IMR-90 (cell line): Measurements from ENCODE around the gene GARIN5A. TPM values are rescaled to one million over a fixed set of nuclear protein-coding genes. Genes with fewer than 3 reads are reported as not detected.

Experiments used
- ATAC-seq: fragments of 200-7000 bp; cut with Tn5 transposase; 2 replicates; pipeline ENCODE4 v1.9.1; 2020; ENCODE audit warnings: low read depth, mild to moderate bottlenecking, moderate library complexity
- BruUV-seq: library from RNA; stranded (reverse); fragments of 400-500 nt; replicated peaks from 2 replicates; lab custom pipeline; 2021; lab: Mats Ljungman, UMichigan
- CTCF ChIA-PET: fragments of 300-600 bp; formaldehyde crosslinking; extraction: SDS; loops from one replicate; lab custom pipeline; 2021; ENCODE audit warnings: antibody characterized with exemption; lab: Yijun Ruan, JAX
- POLR2A ChIA-PET: fragments of 300-600 bp; sonication (Branson Sonifier 250); formaldehyde crosslinking; loops from one replicate; lab custom pipeline; 2022; ENCODE audit warnings: antibody characterized with exemption; ENCODE audit not compliant: unreplicated experiment; lab: Charles Lee
- DNase-seq: peaks from one replicate; pipeline ENCODE4 v3.0.0; 2013
- H2AFZ ChIP-seq: replicated peaks from 2 replicates; pipeline ENCODE3; 2013; ENCODE audit warnings: low read length, mild to moderate bottlenecking; ENCODE audit not compliant: poor library complexity
- H2AK5ac ChIP-seq: 2 replicates; pipeline ENCODE4 v1.6.1; 2013; ENCODE audit warnings: low read depth, low read length, inconsistent platforms
- H2AK9ac ChIP-seq: replicated peaks from 2 replicates; pipeline ENCODE3; 2013; ENCODE audit warnings: mild to moderate bottlenecking, low read depth, low read length, moderate library complexity; ENCODE audit not compliant: poor library complexity
- H2BK120ac ChIP-seq: 2 replicates; pipeline ENCODE4 v1.6.1; 2013; ENCODE audit warnings: low read depth, low read length, inconsistent platforms
- H2BK15ac ChIP-seq: 3 replicates; pipeline ENCODE4 v1.6.1; 2013; ENCODE audit warnings: low read depth, low read length, inconsistent platforms
- H2BK20ac ChIP-seq: 2 replicates; pipeline ENCODE4 v1.6.1; 2013; ENCODE audit warnings: low read depth, mild to moderate bottlenecking, inconsistent platforms, low read length, moderate library complexity
- H2BK5ac ChIP-seq: 2 replicates; pipeline ENCODE4 v1.6.1; 2013; ENCODE audit warnings: mild to moderate bottlenecking, low read depth, low read length, inconsistent platforms; ENCODE audit not compliant: poor library complexity, severe bottlenecking
- H3K14ac ChIP-seq: replicated peaks from 2 replicates; pipeline ENCODE4 v1.6.1; 2013; ENCODE audit warnings: low read depth, low read length, inconsistent platforms
- H3K18ac ChIP-seq: 2 replicates; pipeline ENCODE4 v1.6.1; 2013; ENCODE audit warnings: low read depth, low read length, control low read depth
- H3K23ac ChIP-seq: 2 replicates; pipeline ENCODE4 v1.6.1; 2013; ENCODE audit warnings: low read depth, low read length, inconsistent platforms
- H3K27ac ChIP-seq: 2 replicates; pipeline ENCODE4 v1.5.1; 2013; ENCODE audit warnings: mild to moderate bottlenecking, control low read depth, low read length; ENCODE audit not compliant: insufficient read depth
- H3K27me3 ChIP-seq: 2 replicates; pipeline ENCODE4 v1.6.1; 2013; ENCODE audit warnings: low read length; ENCODE audit not compliant: control insufficient read depth, insufficient read depth
- H3K36me3 ChIP-seq: 2 replicates; pipeline ENCODE4 v1.6.1; 2013; ENCODE audit warnings: low read length, mixed read lengths; ENCODE audit not compliant: control insufficient read depth, insufficient read depth
- H3K4ac ChIP-seq: 2 replicates; pipeline ENCODE4 v1.6.1; 2013; ENCODE audit warnings: low read depth, low read length, inconsistent platforms
- H3K4me1 ChIP-seq: 2 replicates; pipeline ENCODE4 v1.6.1; 2013; ENCODE audit warnings: low read length, mixed read lengths; ENCODE audit not compliant: control insufficient read depth, insufficient read depth
- H3K4me2 ChIP-seq: 2 replicates; pipeline ENCODE4 v1.6.1; 2013; ENCODE audit warnings: low read depth, mild to moderate bottlenecking, control low read depth, low read length, moderate library complexity
- H3K4me3 ChIP-seq: 2 replicates; pipeline ENCODE4 v1.5.1; 2013; ENCODE audit warnings: low read depth, mild to moderate bottlenecking, control low read depth, low read length, moderate library complexity; ENCODE audit not compliant: insufficient read depth
- H3K56ac ChIP-seq: 2 replicates; pipeline ENCODE4 v1.6.1; 2013; ENCODE audit warnings: low read length, inconsistent platforms; ENCODE audit not compliant: insufficient read depth; ENCODE audit errors: extremely low read depth
- H3K79me1 ChIP-seq, 2 experiments: 2 replicates each; pipeline ENCODE4 v1.6.1; 2013; ENCODE audit warnings: low read length in 2 of 2, inconsistent platforms in 1 of 2, low read depth in 1 of 2
- H3K9ac ChIP-seq: 2 replicates; pipeline ENCODE4 v1.6.1; 2013; ENCODE audit warnings: low read depth, low read length, control low read depth
- H3K9me1 ChIP-seq: 2 replicates; pipeline ENCODE4 v1.6.1; 2013; ENCODE audit warnings: low read length, inconsistent platforms; ENCODE audit not compliant: insufficient read depth
- H3K9me3 ChIP-seq: 2 replicates; pipeline ENCODE4 v1.6.1; 2013; ENCODE audit warnings: low read length; ENCODE audit not compliant: control insufficient read depth, insufficient read depth
- H4K20me1 ChIP-seq: 2 replicates; pipeline ENCODE4 v1.6.1; 2013; ENCODE audit warnings: low read length, inconsistent platforms; ENCODE audit not compliant: insufficient read depth
- H4K5ac ChIP-seq: 2 replicates; pipeline ENCODE4 v1.6.1; 2013; ENCODE audit warnings: mild to moderate bottlenecking, low read depth, low read length, control low read depth
- H4K8ac ChIP-seq, 2 experiments: 2 replicates each; pipeline ENCODE4 v1.6.1; 2013; ENCODE audit warnings: low read depth in 2 of 2, low read length in 2 of 2, control low read depth in 1 of 2, inconsistent platforms in 1 of 2
- H4K91ac ChIP-seq: 2 replicates; pipeline ENCODE4 v1.6.1; 2013; ENCODE audit warnings: low read depth, low read length, inconsistent platforms; ENCODE audit not compliant: insufficient read depth
- BHLHE40 ChIP-seq: fragments of 150-350 bp; IDR thresholded peaks from 2 replicates; pipeline ENCODE4 v1.6.1; 2016; ENCODE audit warnings: mild to moderate bottlenecking, low read depth, low read length
- CEBPB ChIP-seq: IDR thresholded peaks from 2 replicates; pipeline ENCODE4 v1.6.1; 2012; ENCODE audit warnings: low read depth, low read length, improper control_type of control experiment
- CHD1 ChIP-seq: IDR thresholded peaks from 2 replicates; pipeline ENCODE4 v1.6.1; 2012; ENCODE audit warnings: low read depth, low read length, improper control_type of control experiment
- MAZ ChIP-seq: IDR thresholded peaks from 2 replicates; pipeline ENCODE4 v1.6.1; 2012; ENCODE audit warnings: low read depth, mild to moderate bottlenecking, low read length, improper control_type of control experiment, moderate library complexity, borderline replicate concordance
- WGBS, 2 experiments: methylation state at CpG; one replicate each; pipeline versions ENCODE4 v1.1.5 to v1.1.7; 2013; ENCODE audit warnings: missing lambda C conversion rate in 2 of 2; ENCODE audit not compliant: insufficient read length in 1 of 2; ENCODE audit errors: extremely low coverage in 2 of 2; 5-methylcytosine and 5-hydroxymethylcytosine counted together
- dilution Hi-C: fragments of 300-500 bp; cut with HindIII; formaldehyde crosslinking; loops from one replicate; pipeline ENCODE4 v1.14.3; 2018; ENCODE audit warnings: low sequenced_read_pairs; ENCODE audit not compliant: unreplicated experiment
- in situ Hi-C: fragments of 300-500 bp; cut with MboI; formaldehyde crosslinking; loops from 3 replicates; pipeline ENCODE4 v1.14.3; 2019; ENCODE audit warnings: low sequenced_read_pairs, inconsistent platforms, mixed read lengths
- intact Hi-C: fragments of 100-400 bp; cut with micrococcal nuclease; formaldehyde crosslinking; loops from 2 replicates; pipeline ENCODE4 v1.10.0; 2022
- polyA plus RNA-seq, 3 experiments: library from polyadenylated mRNA; depleted of rRNA; stranded (reverse); fragments of >200 nt; gene quantifications; 2 replicates each; pipeline ENCODE4 v1.2.3, GENCODE V29; 2012; ENCODE audit warnings: low replicate concordance in 1 of 3
- total RNA-seq: library from RNA; depleted of rRNA; stranded (reverse); fragments of >200 nt; gene quantifications from 2 replicates; pipeline ENCODE4 v1.2.3, GENCODE V29; 2012
- TF ChIP-seq, protein P1 (sequence below): fragments of 150-350 bp; IDR thresholded peaks from 2 replicates; pipeline ENCODE4 v1.6.1; 2017; ENCODE audit warnings: mild to moderate bottlenecking, antibody characterized with exemption, low read length, low read depth
- TF ChIP-seq, protein P2 (sequence below): fragments of 150-350 bp; IDR thresholded peaks from 2 replicates; pipeline ENCODE4 v1.6.1; 2016; ENCODE audit warnings: low read depth, mild to moderate bottlenecking, low read length, moderate library complexity, borderline replicate concordance
- TF ChIP-seq, protein P3 (sequence below): conservative IDR thresholded peaks from 2 replicates; pipeline ENCODE4 v1.5.1; 2012; ENCODE audit warnings: mild to moderate bottlenecking, low read depth, low read length, improper control_type of control experiment

The GARIN5A gene
- total and polyA plus RNA-seq, 2 of the 4 experiments (the other 2 are of a cell fraction): 0.53 TPM; not detected in 1

DNA sequence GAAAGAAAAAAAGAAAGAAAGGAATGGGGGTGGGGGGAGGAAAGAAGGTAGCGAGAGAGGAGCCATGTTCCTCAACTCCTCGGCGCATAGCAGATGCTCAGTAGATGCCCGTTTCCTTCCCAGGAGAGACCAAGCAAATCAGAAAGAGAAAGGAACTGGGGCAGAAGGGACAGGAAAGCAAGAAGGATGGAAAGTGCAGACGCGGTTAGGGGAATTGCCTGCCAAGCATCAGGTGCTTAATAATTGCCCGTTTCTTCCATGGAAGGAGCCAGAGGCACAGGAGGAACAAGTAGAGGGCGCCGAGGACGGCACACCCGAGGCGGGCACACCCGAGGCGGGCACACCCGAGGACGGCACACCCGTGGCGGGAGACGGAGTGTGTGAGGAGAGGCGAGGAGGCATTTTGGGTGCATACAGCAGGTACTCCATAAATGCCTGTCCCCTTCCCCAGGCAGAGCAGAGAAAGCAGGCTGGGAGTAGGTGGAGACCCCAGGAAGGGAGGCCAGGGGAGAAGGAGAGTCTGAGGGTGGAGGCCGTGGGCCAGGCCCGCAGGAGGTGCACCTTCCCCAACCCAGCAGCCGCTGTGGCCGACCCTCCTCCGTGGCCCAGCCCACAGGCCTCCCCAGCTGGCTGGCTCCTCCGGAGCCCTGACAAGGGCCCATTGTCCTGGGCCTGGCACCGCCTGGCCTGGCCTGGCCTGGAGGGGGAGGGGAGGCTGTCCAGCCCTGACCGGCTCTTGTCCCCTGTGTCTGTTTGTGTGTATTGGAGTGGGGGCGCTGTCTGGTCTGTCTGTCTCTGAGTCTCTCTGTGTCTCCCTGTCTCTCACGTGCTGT lies 19.8 kb upstream of the GARIN5A start (continued):
- TF ChIP-seq CHD1: no peak

DNA sequence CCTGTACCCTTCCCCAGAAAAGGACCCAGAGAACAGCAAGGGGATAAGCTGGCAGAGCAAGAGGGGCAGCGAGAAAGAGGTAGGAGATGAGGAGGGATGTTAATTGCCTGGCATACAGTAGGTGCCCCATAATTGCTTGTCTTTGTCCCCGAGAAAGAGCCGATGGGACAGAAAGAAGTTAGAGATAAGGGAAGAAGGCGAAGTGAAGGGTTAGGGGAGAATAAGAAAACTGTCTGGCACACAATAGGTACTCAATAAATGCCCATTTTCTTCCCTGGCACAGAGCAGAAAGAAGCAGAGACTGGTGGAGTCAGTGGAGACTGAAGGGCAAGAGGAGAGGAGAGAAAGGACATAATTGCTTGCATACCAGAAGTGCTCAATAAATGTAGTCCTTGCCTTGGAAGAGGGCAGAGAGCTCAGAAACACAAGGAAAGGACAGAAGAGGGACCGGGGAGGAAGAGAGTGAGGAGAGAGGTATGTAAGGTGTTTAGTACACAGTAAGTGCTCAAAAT lies 18.4 kb upstream of the GARIN5A start:
- H2AK5ac ChIP-seq: no peak overlapping the region
- H3K79me1 ChIP-seq: no peaks in the 10 kb centered on the region
- no peak overlapping the region for H3K14ac ChIP-seq
- H2AFZ ChIP-seq: no peak overlapping the region
- peaks cover 43% of the 10 kb centered on the region for H3K27me3 ChIP-seq
- ATAC-seq (no peak), DNase-seq (no peak)
- no peak overlapping the region for H2BK20ac ChIP-seq
- no peak overlapping the region for H3K23ac ChIP-seq
- no peak overlapping the region for H4K8ac ChIP-seq
- H4K91ac ChIP-seq: no peak overlapping the region
- no peak overlapping the region for H3K9ac ChIP-seq
- ChIA-PET CTCF (no interaction called here), POLR2A (no interaction called here)
- H3K36me3 ChIP-seq: peaks cover 2% of the 10 kb centered on the region; the same call in 1 of the 2 replicates
- H2BK5ac ChIP-seq: no peak overlapping the region
- dilution Hi-C loops: no loop called here
- no peak overlapping the region for H3K4me2 ChIP-seq
- H3K4me1 ChIP-seq: no peaks in the 10 kb centered on the region
- no peak overlapping the region for H3K18ac ChIP-seq
- no peak overlapping the region for H4K5ac ChIP-seq
- no peak overlapping the region for H3K4me3 ChIP-seq
- no peak overlapping the region for H3K56ac ChIP-seq
- H3K4ac ChIP-seq: no peak overlapping the region
- intact Hi-C loops: no loop called here
- peak overlapping the region; percentile 55 for H2AK9ac ChIP-seq
- BruUV-seq: no TSS peak
- no peak overlapping the region for H2BK15ac ChIP-seq
- no peak overlapping the region for H2BK120ac ChIP-seq
- TF ChIP-seq MAZ (no peak), CEBPB (no peak), BHLHE40 (no peak)
- TF ChIP-seq, protein P1, sequence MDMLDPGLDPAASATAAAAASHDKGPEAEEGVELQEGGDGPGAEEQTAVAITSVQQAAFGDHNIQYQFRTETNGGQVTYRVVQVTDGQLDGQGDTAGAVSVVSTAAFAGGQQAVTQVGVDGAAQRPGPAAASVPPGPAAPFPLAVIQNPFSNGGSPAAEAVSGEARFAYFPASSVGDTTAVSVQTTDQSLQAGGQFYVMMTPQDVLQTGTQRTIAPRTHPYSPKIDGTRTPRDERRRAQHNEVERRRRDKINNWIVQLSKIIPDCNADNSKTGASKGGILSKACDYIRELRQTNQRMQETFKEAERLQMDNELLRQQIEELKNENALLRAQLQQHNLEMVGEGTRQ: no peak
- TF ChIP-seq, protein P2, sequence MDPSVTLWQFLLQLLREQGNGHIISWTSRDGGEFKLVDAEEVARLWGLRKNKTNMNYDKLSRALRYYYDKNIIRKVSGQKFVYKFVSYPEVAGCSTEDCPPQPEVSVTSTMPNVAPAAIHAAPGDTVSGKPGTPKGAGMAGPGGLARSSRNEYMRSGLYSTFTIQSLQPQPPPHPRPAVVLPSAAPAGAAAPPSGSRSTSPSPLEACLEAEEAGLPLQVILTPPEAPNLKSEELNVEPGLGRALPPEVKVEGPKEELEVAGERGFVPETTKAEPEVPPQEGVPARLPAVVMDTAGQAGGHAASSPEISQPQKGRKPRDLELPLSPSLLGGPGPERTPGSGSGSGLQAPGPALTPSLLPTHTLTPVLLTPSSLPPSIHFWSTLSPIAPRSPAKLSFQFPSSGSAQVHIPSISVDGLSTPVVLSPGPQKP: no peak
- TF ChIP-seq, protein P3, sequence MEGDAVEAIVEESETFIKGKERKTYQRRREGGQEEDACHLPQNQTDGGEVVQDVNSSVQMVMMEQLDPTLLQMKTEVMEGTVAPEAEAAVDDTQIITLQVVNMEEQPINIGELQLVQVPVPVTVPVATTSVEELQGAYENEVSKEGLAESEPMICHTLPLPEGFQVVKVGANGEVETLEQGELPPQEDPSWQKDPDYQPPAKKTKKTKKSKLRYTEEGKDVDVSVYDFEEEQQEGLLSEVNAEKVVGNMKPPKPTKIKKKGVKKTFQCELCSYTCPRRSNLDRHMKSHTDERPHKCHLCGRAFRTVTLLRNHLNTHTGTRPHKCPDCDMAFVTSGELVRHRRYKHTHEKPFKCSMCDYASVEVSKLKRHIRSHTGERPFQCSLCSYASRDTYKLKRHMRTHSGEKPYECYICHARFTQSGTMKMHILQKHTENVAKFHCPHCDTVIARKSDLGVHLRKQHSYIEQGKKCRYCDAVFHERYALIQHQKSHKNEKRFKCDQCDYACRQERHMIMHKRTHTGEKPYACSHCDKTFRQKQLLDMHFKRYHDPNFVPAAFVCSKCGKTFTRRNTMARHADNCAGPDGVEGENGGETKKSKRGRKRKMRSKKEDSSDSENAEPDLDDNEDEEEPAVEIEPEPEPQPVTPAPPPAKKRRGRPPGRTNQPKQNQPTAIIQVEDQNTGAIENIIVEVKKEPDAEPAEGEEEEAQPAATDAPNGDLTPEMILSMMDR: no peak
- no peaks in the 10 kb centered on the region for H3K9me1 ChIP-seq
- H4K20me1 ChIP-seq: no peaks in the 10 kb centered on the region
- WGBS, 2 experiments: 100% methylated on average over 1 of the region's 5 CpGs; no CpG with 5 or more reads in 1 of the 2 experiments
- in situ Hi-C loops: no loop called here
- H3K9me3 ChIP-seq: peaks cover 6% of the 10 kb centered on the region; the same call in 1 of the 2 replicates
- H3K27ac ChIP-seq: no peak overlapping the region
